ENCODE measurements around the gene CD58.

CD58 gene

GRCh38 chr1:116501125-116501869 lies 69.5 kb downstream of the CD58 start:
- Histone ChIP-seq H3K27ac (no peak overlapping the region), H3K27me3 (ENCODE audit: insufficient read depth, low read depth, severe bottlenecking) (no peaks in the 10 kb centered on the region), H3K9me3 (ENCODE audit: severe bottlenecking) (no peaks in the 10 kb centered on the region), H3K36me3 (no peaks in the 10 kb centered on the region), H3K4me3 (ENCODE audit: low read depth, low read length) (no peak overlapping the region)
- TF ChIP-seq CTCF (IDR thresholded peaks at IDR 0.05; ENCODE audit: low read depth, low read length), result no peak
- no peak for DNase-seq

GRCh38 chr1:116498789-116499628 lies 71.8 kb downstream of the CD58 start:
- peak; percentile 76 for TF ChIP-seq CTCF (IDR thresholded peaks at IDR 0.05; ENCODE audit: low read depth, low read length)
- H3K27ac ChIP-seq, result no peak overlapping the region
- H3K4me3 ChIP-seq (ENCODE audit: low read depth, low read length), result no peak overlapping the region
- no peaks in the 10 kb centered on the region for H3K36me3 ChIP-seq
- no peaks in the 10 kb centered on the region for H3K9me3 ChIP-seq (ENCODE audit: severe bottlenecking)
- H3K27me3 ChIP-seq (ENCODE audit: insufficient read depth, low read depth, severe bottlenecking), result no peaks in the 10 kb centered on the region
- DNase-seq, result peak; percentile 75

GRCh38 chr1:116497656-116498055 lies 73.2 kb downstream of the CD58 start:
- no peak overlapping the region for H3K4me3 ChIP-seq (ENCODE audit: low read depth, low read length)
- DNase-seq, result no peak
- no peak for TF ChIP-seq CTCF (IDR thresholded peaks at IDR 0.05; ENCODE audit: low read depth, low read length)
- no peaks in the 10 kb centered on the region for H3K36me3 ChIP-seq
- H3K9me3 ChIP-seq (ENCODE audit: severe bottlenecking), result no peaks in the 10 kb centered on the region
- H3K27me3 ChIP-seq (ENCODE audit: insufficient read depth, low read depth, severe bottlenecking), result no peaks in the 10 kb centered on the region
- no peak overlapping the region for H3K27ac ChIP-seq

GRCh38 chr1:116496898-116497297 lies 73.9 kb downstream of the CD58 start:
- H3K27ac ChIP-seq, result no peak overlapping the region
- H3K36me3 ChIP-seq, result no peaks in the 10 kb centered on the region
- TF ChIP-seq CTCF (IDR thresholded peaks at IDR 0.05; ENCODE audit: low read depth, low read length), result no peak
- DNase-seq, result no peak
- H3K27me3 ChIP-seq (ENCODE audit: insufficient read depth, low read depth, severe bottlenecking), result no peaks in the 10 kb centered on the region
- H3K4me3 ChIP-seq (ENCODE audit: low read depth, low read length), result no peak overlapping the region
- no peaks in the 10 kb centered on the region for H3K9me3 ChIP-seq (ENCODE audit: severe bottlenecking)

- no peak for TF ChIP-seq CTCF (IDR thresholded peaks at IDR 0.05; ENCODE audit: low read depth, low read length)
- Histone ChIP-seq H3K9me3 (ENCODE audit: severe bottlenecking) (no peaks in the 10 kb centered on the region), H3K27ac (no peak overlapping the region)
Observed at GRCh38 chr1:116496380-116496779, 74.4 kb downstream of the CD58 start.

More at GRCh38 chr1:116496380-116496779, 74.4 kb downstream of the CD58 start:
- H3K36me3 ChIP-seq, result no peaks in the 10 kb centered on the region
- H3K27me3 ChIP-seq (ENCODE audit: insufficient read depth, low read depth, severe bottlenecking), result no peaks in the 10 kb centered on the region
- no peak for DNase-seq
- no peak overlapping the region for H3K4me3 ChIP-seq (ENCODE audit: low read depth, low read length)
